Choroid plexus epithelial cell (primary cell): ENCODE results near the gene KCTD15.

Experiments used
- DNase-seq: peaks from one replicate; pipeline ENCODE4 v3.0.0-alpha.2; 2010; ENCODE audit warnings: low read depth
- H3K4me3 ChIP-seq: 2 replicates; pipeline ENCODE4 v1.5.1; 2011; ENCODE audit warnings: low read depth, mild to moderate bottlenecking, control low read depth, low read length, moderate library complexity
- TF ChIP-seq, protein P1 (sequence below): conservative IDR thresholded peaks from 2 replicates; pipeline ENCODE4 v1.5.1; 2011; ENCODE audit warnings: low read depth, mild to moderate bottlenecking, control low read depth, inconsistent platforms, low read length, moderate library complexity

KCTD15 gene

DNA sequence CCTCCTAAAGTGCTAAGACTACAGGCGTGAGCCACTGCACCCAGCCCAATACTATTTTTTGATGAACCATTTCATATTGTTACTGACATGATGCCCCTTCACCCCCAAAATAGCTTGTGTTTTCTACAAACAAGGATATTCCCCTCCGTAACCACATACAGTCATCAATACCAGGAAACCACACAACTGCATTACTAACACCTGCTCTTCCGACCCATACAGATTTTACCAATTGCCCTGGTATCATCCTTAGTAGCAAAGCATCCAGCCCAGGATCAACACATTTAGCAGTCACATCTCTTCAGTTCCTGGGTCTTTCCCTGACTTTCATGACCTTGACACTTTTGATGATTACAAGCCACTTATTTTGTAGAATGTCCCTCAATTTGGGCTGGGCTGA, 33.6 kb downstream of the KCTD15 start:
- H3K4me3 ChIP-seq: no peak overlapping the region
- no peak for DNase-seq
- TF ChIP-seq, protein P1, sequence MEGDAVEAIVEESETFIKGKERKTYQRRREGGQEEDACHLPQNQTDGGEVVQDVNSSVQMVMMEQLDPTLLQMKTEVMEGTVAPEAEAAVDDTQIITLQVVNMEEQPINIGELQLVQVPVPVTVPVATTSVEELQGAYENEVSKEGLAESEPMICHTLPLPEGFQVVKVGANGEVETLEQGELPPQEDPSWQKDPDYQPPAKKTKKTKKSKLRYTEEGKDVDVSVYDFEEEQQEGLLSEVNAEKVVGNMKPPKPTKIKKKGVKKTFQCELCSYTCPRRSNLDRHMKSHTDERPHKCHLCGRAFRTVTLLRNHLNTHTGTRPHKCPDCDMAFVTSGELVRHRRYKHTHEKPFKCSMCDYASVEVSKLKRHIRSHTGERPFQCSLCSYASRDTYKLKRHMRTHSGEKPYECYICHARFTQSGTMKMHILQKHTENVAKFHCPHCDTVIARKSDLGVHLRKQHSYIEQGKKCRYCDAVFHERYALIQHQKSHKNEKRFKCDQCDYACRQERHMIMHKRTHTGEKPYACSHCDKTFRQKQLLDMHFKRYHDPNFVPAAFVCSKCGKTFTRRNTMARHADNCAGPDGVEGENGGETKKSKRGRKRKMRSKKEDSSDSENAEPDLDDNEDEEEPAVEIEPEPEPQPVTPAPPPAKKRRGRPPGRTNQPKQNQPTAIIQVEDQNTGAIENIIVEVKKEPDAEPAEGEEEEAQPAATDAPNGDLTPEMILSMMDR: no peak

DNA sequence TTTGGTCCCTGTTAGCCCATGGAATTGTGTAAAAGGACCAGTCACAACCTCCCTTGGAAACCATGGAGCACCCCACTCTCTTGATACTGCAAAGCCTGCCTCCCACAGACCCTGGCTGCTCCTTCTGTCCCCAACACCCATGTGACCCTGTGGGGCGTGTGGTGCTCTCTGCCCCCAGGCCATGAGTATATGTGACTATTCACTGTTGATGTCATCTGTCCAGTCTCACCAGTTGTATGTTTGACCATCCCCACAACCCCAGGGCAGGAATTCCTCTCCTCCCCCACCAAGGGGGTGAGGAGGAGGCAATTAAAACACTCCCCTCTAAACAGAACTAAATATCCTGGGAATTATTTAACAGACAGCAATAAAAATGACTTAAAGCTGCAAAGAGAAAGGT, 35.2 kb downstream of the KCTD15 start:
- DNase-seq: no peak
- TF ChIP-seq, protein P1: no peak
- H3K4me3 ChIP-seq: no peak overlapping the region

DNA sequence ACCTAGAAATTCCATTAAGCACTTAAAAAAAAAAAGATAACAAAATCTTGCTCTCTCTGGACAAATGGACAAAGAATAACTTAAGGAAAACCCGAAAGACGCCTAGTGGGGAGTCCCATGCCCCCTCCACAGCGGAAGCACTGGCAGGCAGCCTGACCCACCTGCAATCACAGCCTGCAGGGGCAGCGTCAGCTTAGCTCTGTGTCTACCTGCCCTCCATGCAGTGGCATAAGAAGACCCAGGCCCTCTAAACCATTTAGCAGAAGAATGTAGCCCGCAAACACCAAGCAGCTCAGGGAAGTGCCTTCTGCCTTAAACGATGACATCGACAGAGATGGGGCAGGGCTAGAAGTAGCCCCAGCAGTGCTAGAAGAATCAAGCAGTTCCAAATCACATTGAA, 36.0 kb downstream of the KCTD15 start:
- DNase-seq: no peak
- no peak overlapping the region for H3K4me3 ChIP-seq
- TF ChIP-seq, protein P1: no peak

DNA sequence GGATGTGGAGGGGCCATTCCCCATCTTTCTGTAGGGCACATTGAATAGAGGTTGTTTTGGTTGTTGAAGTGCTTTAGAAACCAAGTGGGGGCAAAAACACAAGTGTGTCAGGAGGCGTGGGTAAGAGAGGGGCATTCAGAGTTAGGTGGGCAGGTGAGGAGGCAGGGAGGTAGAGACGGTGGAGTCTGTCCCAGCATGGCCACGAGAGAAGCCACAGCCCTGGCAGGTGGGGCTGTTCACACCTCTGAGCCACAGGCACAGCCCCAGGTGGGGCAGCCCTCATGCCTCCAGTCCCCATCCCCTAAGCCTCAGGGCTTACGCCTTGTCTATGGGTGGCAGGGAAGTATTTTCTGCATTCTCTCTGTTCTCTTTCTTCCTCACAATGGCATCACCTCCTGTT, 43.7 kb downstream of the KCTD15 start:
- H3K4me3 ChIP-seq: no peak overlapping the region
- no peak for DNase-seq
- TF ChIP-seq, protein P1: no peak

DNA sequence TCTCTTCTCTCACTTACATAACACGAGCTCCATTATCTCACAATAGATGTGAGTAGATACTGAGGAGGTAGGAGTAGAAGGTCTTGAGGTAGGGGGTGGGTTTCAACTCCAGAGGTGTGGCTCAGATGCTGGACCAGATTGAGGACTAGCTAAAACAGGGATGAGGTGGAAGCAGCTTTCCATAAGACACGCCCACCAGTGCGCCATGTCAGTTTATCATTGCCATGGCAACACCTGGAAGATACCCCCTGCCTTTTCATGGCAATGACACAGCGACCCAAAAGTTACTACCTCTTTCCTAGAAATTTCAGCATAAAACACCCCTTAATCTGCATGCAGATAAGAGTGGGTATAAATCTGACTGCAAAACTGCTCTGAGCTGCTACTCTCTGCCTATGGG, 44.1 kb downstream of the KCTD15 start:
- TF ChIP-seq, protein P1: no peak
- no peak for DNase-seq
- no peak overlapping the region for H3K4me3 ChIP-seq

DNA sequence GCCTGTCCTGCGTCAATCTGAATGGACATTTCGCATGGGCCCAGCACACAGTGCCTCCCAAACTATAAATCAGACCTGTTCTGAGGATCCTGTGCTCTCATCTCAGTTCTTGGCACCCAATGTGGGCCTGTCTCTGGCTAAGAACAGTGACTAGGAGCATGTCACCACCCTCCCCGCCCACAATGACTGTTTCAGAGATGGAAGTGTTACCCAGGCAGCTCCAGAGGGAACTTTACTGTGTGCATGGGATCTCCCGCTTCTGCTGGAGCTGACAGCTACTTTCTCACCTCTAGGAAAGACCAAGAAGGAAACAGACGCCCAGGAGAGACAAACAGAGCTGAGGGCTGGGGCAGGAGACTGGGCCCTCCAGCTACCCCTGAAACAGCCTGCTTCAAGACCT, 45.0 kb downstream of the KCTD15 start:
- H3K4me3 ChIP-seq: no peak overlapping the region
- TF ChIP-seq, protein P1: no peak
- no peak for DNase-seq

DNA sequence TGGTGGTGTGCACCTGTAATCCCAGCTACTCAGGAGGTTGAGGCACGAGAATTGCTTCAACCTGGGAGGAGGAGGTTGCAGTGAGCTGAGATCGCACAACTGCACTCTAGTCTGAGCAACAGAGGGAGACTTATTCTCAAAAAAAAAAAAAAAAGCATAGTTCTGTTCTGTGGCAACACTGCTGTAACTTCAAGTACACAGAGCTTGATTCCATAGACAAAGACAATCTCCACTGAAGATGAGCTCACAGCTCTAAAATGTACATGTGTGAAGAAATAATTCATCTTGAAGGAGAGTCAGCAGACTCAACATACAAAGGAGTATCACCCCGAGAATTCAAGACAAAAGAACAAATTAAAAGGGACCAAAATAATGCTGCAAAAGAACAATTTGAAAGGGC, 47.8 kb downstream of the KCTD15 start:
- DNase-seq: peak; percentile 23
- H3K4me3 ChIP-seq: no peak overlapping the region
- TF ChIP-seq, protein P1: no peak
